Prostate gland (tissue), 2 donors: ENCODE measurements around the gene CYP19A1.

ENCODE experiments used
- CTCF ChIP-seq, 4 experiments: fragments of 200-600 bp in 2 of 4; fragments of 450-650 bp in 2 of 4; sonication (generic) in 2 of 4; IDR thresholded peaks; 1 replicate in 3 of 4; 2 replicates in 1 of 4; pipeline ENCODE4 v1.5.1; 2016 to 2019; ENCODE audit warnings: antibody characterized with exemption in 4 of 4, mild to moderate bottlenecking in 2 of 4, moderate library complexity in 2 of 4
- POLR2AphosphoS5 ChIP-seq: sonication (generic); formaldehyde crosslinking; IDR thresholded peaks from one replicate; pipeline ENCODE4 v1.6.1; 2017; ENCODE audit warnings: antibody characterized with exemption

GRCh38 chr15:51160484-51160883 is 177.9 kb downstream of the CYP19A1 start:
- TF ChIP-seq CTCF (IDR thresholded peaks at IDR 0.05) (no peak), POLR2AphosphoS5 (no peak)
